HG03175 (cell line): ENCODE measurements around the gene FBXW2.
A peak's percentile ranks its signal among the peaks of the same experiment; 100 is the strongest.
"Not testable (repeated sequence)": the region's sequence is repeated elsewhere in the genome, so short reads cannot be mapped to it uniquely, and the experiment has no call there.

Source experiments
- ATAC-seq: cut with Tn5 transposase; IDR thresholded peaks from one replicate; pipeline ENCODE4 v1.9.1; 2021; ENCODE audit warnings: mild to moderate bottlenecking, moderate library complexity; ENCODE audit not compliant: unreplicated experiment

FBXW2 gene

GRCh38 chr9:120746366-120746765 is 46.9 kb downstream of the FBXW2 start:
- not testable (repeated sequence) for ATAC-seq

DNA sequence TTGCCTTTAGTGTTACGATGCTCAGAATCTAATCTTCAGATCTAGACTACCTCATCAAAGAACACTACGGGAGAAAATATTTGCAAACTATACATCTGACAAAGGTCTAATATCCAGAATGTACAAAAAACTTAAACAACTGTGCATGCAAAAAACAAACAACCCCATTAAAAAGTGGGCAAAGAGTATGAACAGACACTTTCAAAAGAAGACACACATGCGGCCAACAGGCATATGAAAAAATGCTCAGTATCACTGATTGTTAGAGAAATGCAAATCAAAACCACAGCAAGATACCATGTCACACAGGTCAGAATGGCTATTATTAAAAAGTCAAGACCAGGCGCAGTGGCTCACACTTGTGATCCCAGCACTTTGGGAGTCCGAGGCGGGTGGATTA is 47.9 kb downstream of the FBXW2 start:
- no peak for ATAC-seq

- ATAC-seq: no peak
Observed at GRCh38 chr9:120742951-120743416, 50.2 kb downstream of the FBXW2 start.

- ATAC-seq: no peak
Observed at GRCh38 chr9:120741701-120742100, 51.5 kb downstream of the FBXW2 start.

DNA sequence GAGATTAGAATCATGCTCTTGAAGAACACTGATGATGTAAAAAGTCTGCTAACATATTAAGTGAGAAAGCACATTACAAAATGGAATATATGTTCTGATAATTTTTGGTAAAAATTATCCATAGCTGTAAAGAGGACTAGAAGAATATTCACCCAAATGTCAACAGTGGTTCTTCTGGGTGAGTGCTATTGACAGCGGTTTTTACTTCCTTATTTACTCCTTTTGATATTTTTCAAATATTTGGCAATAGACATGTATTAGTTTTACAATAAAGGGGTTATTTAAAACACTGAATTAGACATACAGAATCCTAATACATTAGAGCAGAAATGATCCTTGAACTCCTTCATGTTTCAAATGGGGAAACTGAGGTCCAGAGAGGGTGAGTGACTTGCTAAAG is 52.0 kb downstream of the FBXW2 start:
- no peak for ATAC-seq

- no peak for ATAC-seq
Observed at GRCh38 chr9:120740132-120740531, 53.1 kb downstream of the FBXW2 start.

- ATAC-seq: no peak
Observed at GRCh38 chr9:120737416-120738165, 55.6 kb downstream of the FBXW2 start.

DNA sequence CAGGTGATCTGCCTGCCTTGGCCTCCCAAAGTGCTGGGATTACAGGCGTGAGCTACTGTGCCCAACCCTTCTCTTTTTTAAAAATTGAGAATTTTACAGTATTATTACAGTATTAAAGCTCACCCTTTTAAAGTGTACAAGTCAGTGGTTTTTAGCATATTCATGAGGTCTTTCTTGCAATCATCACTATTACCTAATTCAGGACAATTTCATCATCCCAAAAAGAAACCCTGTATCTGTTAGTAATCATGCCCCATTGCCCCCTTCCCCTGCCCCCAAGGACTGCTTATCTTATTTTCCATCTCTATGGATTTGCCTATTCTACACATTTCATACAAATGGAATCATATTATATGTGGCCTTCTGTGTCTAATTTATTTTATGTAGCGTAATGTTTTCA is 56.3 kb downstream of the FBXW2 start:
- no peak for ATAC-seq

DNA sequence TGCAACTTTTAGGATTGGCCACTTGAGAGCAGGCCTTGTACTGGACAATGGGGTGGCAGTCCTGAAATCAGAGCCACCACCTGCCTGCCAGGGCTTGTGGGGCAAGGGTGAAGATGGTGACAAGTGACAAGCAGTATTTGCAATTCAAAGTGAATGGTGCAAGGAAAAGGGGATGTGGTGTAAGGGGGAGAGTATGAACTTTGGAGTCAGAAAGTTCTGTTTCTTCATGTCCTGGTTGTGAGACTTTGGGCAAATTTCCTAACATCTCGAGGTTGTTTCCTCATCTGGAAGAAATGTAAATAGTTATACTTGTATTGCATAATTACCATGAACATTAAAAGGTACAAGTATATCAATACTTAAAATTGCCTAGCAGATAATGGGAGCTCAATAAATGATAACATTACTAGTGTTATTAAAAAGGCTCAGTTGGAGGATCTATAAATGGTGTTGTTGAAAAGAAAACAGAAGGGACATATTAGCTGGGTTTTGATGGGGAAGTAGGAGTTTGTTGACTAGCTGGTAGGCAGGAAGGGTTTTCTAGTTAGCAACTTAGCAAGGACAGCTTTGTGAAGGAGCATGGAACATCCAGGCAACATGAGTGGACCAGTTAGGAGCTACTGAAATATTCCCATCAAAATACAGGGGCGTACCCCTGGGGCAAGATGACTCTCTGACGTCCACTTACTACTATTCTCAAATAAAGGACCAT is 57.6 kb downstream of the FBXW2 start:
- no peak for ATAC-seq

GRCh38 chr9:120734607-120735410 is 58.4 kb downstream of the FBXW2 start:
- no peak for ATAC-seq

DNA sequence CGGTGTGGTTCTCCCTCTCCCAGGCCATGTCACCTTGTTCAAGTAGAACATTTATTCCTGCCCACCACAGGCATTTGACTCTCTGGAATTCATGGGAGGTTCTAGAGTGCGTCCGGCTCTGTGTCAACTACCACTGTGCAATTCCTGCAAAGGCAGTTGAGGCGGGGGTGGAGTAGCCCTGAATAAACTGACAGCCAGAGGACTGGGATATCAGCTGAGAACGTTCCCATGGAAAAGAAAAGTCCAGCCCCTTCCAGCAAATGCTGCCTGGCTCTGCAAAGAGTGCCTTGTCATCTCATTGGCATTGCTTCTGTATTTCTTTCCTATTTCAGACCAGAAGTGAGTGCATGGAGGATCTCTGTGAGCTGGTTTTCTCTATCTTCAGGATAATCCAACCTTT is 60.0 kb downstream of the FBXW2 start:
- ATAC-seq: no peak

DNA sequence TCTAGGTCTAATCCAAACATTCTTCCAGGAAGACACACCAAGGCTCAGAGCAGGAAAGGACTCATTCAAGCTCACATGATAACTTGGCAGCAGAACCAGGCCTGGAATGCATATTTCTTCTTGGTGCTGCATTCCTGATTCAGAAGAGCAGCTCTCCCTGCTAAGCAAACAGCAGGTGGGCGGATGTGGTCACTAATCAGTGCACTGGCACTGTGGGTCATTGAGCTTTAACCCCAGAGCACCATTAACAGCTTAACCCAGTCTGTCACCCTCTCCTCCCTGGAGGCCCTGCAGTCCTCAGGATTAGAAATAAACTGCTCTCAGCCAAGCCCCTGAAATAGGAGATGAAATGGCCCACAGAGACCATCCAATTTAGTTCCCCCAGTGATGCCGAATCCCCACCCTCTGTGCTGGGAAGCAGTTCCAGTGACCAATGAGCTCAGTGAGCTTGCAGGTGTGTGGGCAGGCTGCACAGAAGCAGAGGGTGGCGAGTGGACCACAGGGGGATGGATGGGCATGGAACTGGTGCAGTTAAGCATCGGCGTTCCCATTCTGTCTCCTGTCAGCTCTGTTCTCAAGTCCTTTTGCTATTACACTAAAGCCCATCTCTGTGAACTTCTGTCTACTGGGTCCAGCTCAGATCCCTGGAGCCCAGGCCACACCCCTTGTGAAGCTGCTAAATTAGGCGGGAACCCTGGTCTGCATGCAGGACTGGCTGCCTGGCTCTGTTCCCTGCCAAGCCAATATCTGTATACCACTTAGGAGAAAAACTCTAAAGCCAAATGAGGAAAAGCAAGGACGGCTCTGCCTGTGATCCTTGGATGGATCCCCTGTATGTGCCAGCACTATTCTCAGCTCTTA is 62.3 kb downstream of the FBXW2 start:
- peak; percentile 64 for ATAC-seq

DNA sequence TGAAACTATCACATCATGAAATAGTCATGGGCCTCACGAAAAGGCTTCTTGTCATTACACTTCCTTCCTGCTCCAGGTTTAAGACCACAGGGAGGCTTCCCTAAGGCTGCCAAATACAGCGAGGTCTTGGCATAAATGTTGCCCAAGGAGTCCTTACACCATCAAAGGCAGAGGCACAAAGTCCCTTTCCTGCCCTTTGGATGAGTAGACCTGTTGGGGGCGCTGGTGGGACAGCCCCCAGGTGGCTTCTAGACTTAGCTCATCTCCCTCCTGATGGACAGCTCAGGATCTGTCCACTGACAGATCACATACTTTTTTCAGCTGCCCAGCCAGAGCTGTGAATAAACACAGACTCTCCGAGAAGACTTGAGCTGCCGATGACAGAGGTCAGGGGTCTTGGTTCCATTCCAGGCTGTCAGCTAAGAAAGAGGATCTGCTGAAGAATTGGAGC is 63.4 kb downstream of the FBXW2 start:
- ATAC-seq: no peak

DNA sequence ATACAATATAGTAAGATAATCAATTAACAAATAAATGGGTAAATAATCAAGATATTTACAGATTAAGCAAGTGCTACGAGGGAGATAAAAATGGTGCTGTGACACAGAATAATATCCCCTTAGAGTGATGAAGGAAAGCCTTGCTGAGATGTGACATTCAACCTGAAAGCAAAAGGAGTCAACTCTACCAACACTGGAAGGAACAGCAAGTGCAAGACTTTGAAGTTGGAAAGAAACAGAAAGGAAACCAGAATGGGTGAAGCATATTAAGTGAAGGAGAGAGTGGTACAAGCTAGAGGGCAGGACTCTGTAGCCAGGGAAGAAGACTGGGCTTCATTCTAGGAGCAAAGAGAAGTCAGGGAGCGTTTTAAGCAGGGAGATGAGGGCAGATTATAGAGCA is 66.7 kb downstream of the FBXW2 start:
- no peak for ATAC-seq

DNA sequence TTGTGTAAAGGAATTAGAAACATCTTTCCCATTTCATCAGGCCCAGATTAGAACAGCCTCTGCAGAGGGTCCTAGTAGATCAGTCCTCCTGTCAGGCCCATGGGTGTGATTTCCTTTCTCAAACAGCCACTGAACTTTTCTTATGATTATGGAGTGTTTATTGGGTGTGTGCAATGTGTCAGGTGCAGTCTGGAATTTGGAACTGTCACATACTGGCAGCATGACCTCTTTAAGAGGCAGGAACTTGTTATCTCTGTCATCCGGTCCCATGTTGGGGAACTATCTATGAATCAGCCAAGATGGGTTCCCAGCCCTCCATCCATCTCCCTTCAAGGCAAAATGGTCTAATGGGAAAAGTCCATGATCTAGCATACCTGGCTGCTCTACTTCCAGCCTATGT is 67.3 kb downstream of the FBXW2 start:
- ATAC-seq: no peak

GRCh38 chr9:120724757-120725400 is 68.3 kb downstream of the FBXW2 start:
- ATAC-seq: no peak

GRCh38 chr9:120723565-120723964 is 69.7 kb downstream of the FBXW2 start:
- no peak for ATAC-seq

GRCh38 chr9:120720404-120720803 is 72.8 kb downstream of the FBXW2 start:
- no peak for ATAC-seq

GRCh38 chr9:120718316-120718715 is 74.9 kb downstream of the FBXW2 start:
- no peak for ATAC-seq

GRCh38 chr9:120717176-120717575 is 76.0 kb downstream of the FBXW2 start:
- ATAC-seq: no peak
